Activated CD8-positive, alpha-beta memory T cell treated with anti-CD3 and anti-CD28 coated beads for 36 hours (primary cell): Measurements from ENCODE around the gene ZSCAN1. TPM values are rescaled to one million over a fixed set of nuclear protein-coding genes. Genes with fewer than 3 reads are reported as not detected.

Experiments used
- total RNA-seq, 2 experiments: library from RNA; stranded (reverse); gene quantifications; one replicate each; pipeline ENCODE4 v1.2.3, GENCODE V29; 2021

ZSCAN1 gene
- total RNA-seq, 2 experiments from 2014 or later = not detected

Other genes with a start within 250 kb of the ZSCAN1 start
- 1 to 10 TPM; 6.4 to 7.2 TPM for gene ZNF552, start 219.1 kb upstream of the ZSCAN1 start, total RNA-seq
- gene ZNF587B, start 203.7 kb upstream of the ZSCAN1 start, total RNA-seq = 10 to 100 TPM; 27.3 to 27.5 TPM
- 10 to 100 TPM; 23.9 to 24.0 TPM for gene ZNF587, start 184.2 kb upstream of the ZSCAN1 start, total RNA-seq
- 10 to 100 TPM; 34.3 to 36.8 TPM for gene ZNF814, start 145.0 kb upstream of the ZSCAN1 start, total RNA-seq
- 10 to 100 TPM; 15.0 to 15.3 TPM for gene ZNF417, start 117.4 kb upstream of the ZSCAN1 start, total RNA-seq
- gene ZNF418, start 98.6 kb upstream of the ZSCAN1 start, total RNA-seq = 1 to 10 TPM; 4.4 to 4.7 TPM
- gene ZNF256, start 86.3 kb upstream of the ZSCAN1 start, total RNA-seq = 1 to 10 TPM; 6.2 to 7.5 TPM
- gene C19orf18, start 59.5 kb upstream of the ZSCAN1 start, total RNA-seq = not detected
- 1 to 10 TPM; 6.3 to 6.6 TPM for gene ZNF606, start 31.2 kb upstream of the ZSCAN1 start, total RNA-seq
- gene ZNF135, start 25.3 kb downstream of the ZSCAN1 start, total RNA-seq = under 1 TPM; 0.71 to 0.78 TPM
- 10 to 100 TPM; 19.0 to 25.6 TPM for gene ZSCAN18, start 64.2 kb downstream of the ZSCAN1 start, total RNA-seq
- 1 to 10 TPM; 7.0 to 7.9 TPM for gene ZNF329, start 116.8 kb downstream of the ZSCAN1 start, total RNA-seq
- 10 to 100 TPM; 22.6 to 23.1 TPM for gene ZNF274, start 149.0 kb downstream of the ZSCAN1 start, total RNA-seq
- gene ZNF544, start 194.9 kb downstream of the ZSCAN1 start, total RNA-seq = 10 to 100 TPM; 52.1 to 53.6 TPM
- 1 to 10 TPM; 4.4 to 4.5 TPM for gene ZNF8, start 244.9 kb downstream of the ZSCAN1 start, total RNA-seq